Skeletal muscle tissue (tissue), 4 donors: ENCODE measurements around the gene XNDC1N. TPM values are rescaled to one million over a fixed set of nuclear protein-coding genes. Genes with fewer than 3 reads are reported as not detected.
A peak's percentile ranks its signal among the peaks of the same experiment; 100 is the strongest.

Source experiments
- H3K27ac ChIP-seq: one replicate; pipeline ENCODE4 v1.7.0; 2013; ENCODE audit warnings: mild to moderate bottlenecking, low read depth, low read length, inconsistent platforms
- H3K27me3 ChIP-seq, 3 donors: one replicate each; pipeline ENCODE4 v1.7.0; 2013; ENCODE audit warnings: low read length in 3 of 3; ENCODE audit not compliant: control insufficient read depth in 3 of 3, insufficient read depth in 3 of 3
- H3K36me3 ChIP-seq, 3 donors: one replicate each; pipeline ENCODE4 v1.7.0; 2013; ENCODE audit warnings: low read length in 3 of 3; ENCODE audit not compliant: control insufficient read depth in 3 of 3, insufficient read depth in 3 of 3
- H3K4me1 ChIP-seq, 3 donors: one replicate each; pipeline ENCODE4 v1.7.0; 2013; ENCODE audit warnings: low read length in 3 of 3, mild to moderate bottlenecking in 3 of 3; ENCODE audit not compliant: control insufficient read depth in 3 of 3, insufficient read depth in 3 of 3
- H3K4me3 ChIP-seq, 3 donors: one replicate each; pipeline ENCODE4 v1.7.0; 2013; ENCODE audit warnings: low read length in 3 of 3
- H3K9ac ChIP-seq, 3 donors: one replicate each; pipeline ENCODE4 v1.7.0; 2013; ENCODE audit warnings: low read length in 3 of 3, mild to moderate bottlenecking in 3 of 3, moderate library complexity in 2 of 3, low read depth in 1 of 3
- H3K9me3 ChIP-seq, 3 donors: one replicate each; pipeline ENCODE4 v1.7.0; 2013; ENCODE audit warnings: low read length in 3 of 3; ENCODE audit not compliant: control insufficient read depth in 3 of 3
- total RNA-seq: library from RNA; depleted of rRNA; stranded (reverse); fragments of >200 nt; gene quantifications from one replicate; pipeline ENCODE4 v1.2.3, GENCODE V29; 2014
- donor health status: Osteomylitis.

Gene XNDC1N
- total RNA-seq, 1 donor from 2014 or later, result 13.6 TPM

DNA sequence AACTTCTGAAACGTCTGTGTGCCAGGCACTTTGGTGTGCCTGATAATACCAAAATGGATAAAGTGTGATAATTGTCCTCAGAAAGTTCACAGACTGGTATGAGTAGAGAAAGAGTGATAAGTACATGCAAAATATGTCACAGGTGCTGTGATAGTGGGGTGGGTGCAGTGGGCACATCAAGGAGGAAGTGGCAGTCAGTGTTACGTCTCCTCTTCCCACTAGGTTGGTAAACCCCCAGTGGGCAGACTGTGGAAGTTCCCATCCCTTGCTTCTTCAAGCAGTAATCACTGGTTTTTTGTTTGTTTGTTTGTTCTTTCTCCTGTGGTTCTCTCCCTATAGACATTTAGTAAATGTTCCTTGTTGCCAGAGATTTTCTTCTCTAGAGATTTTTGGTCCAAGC, 5.8 kb upstream of the XNDC1N start:
- Histone ChIP-seq H3K4me3 (no peak overlapping the region), H3K4me1 (peaks cover 26 to 48% (median 45%) of the 10 kb centered on the region in 3 donors)

DNA sequence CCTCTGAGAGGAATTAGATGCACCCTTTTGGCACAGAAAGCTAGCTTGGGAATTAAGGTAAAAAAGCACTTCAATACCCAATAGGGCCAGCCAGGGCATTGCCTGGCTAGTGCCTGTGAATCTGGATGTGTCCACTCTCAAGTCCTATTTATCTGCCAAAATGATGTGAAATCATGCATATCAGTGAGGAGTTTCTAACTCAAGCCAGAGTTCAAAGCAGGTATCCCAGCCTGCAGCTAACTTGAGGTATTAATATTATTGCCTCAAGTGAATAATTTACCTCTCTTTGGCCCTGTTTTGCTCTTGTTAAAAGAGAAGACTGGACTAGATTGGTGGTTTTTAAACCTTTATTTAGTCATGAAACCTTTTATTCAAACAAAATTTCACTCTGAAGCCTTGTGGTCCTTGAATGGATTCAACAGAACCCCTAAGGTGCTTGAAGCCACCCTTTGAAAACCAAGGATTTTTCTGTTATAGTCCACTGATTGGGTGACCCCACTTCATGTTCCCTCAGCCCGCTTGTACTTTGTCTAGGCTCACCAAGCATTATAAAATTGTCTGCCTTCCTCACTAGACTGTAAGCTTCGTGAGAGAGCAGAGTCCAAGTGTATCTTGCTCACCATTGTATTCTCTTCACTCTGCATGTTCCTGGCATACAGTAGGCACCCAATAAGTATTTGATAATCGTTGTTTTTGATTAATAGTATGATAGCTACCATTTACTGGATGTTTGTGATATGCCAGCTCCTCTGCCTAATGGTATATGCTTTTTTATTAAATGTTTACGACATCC, 4.9 kb upstream of the XNDC1N start:
- H3K4me3 ChIP-seq, result no peak overlapping the region
- H3K36me3 ChIP-seq, result peaks cover 0 to 2% (median 2%) of the 10 kb centered on the region in 3 donors
- no peak overlapping the region for H3K9ac ChIP-seq
- peaks cover 26 to 48% (median 47%) of the 10 kb centered on the region in 3 donors for H3K4me1 ChIP-seq
- H3K9me3 ChIP-seq, result no peaks in the 10 kb centered on the region
- H3K27me3 ChIP-seq, result no peaks in the 10 kb centered on the region
- no peak overlapping the region for H3K27ac ChIP-seq

More for the DNA sequence above, 5.8 kb upstream of the XNDC1N start:
- Histone ChIP-seq H3K27ac (no peak overlapping the region), H3K9me3 (no peaks in the 10 kb centered on the region), H3K9ac (no peak overlapping the region), H3K36me3 (peaks cover 0 to 2% (median 0%) of the 10 kb centered on the region in 3 donors), H3K27me3 (no peaks in the 10 kb centered on the region)

DNA sequence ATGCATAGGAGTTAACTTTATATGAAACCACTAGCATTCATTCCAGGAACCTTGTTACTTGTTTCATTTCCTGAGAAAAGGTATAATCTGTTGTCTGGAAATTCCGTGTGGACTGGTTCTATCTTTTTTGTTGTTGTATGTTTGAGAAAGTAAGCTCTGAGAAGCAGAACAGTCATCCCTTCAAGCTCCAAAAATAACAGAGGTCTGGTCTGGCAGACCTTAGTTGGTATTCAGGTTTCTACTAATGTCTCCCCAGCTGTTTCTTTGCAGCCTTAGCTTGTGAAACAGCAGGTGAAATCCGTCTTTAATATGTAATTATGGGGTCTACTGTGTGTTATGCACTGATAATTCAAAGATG, 2.8 kb upstream of the XNDC1N start:
- Histone ChIP-seq H3K9me3 (no peaks in the 10 kb centered on the region), H3K4me1 (peaks cover 26 to 52% (median 46%) of the 10 kb centered on the region in 3 donors), H3K27me3 (no peaks in the 10 kb centered on the region), H3K27ac (no peak overlapping the region), H3K9ac (peak overlapping the region in 2 of 3 donors; percentile 1 to 30), H3K4me3 (peak overlapping the region in 1 of 3 donors; percentile 25), H3K36me3 (peaks cover 0 to 2% (median 0%) of the 10 kb centered on the region in 3 donors)

DNA sequence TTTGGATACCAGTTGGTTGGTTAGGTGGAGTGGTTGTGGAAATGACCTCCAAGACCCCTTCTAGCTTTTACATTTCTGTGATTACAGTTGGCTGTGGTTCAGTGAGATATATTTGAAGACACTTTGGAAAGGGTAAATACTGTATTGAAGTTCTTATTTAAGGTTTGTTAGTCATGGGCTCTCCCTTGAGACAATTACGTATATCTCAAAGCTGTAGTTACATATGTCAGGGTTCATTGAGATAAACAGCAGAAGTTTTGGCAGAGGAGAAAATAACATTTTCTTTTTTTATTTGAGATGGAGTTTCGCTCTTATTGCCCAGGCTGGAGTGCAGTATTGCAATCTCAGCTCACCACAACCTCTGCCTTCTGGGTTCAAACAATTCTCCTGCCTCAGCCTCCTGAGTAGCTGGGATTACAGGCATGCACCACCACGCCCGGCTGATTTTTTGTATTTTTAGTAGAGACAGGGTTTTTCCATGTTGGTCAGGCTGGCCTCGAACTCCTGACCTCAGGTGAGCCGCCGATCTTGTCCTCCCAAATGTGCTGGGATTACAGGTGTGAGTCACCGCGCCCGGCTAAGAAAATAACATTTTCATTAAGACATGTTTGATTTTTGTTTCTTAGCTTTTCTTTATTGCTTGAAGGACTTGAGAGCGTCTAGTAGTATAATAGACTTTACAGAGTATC, 2.3 kb upstream of the XNDC1N start:
- Histone ChIP-seq H3K36me3 (peaks cover 0 to 2% (median 0%) of the 10 kb centered on the region in 3 donors), H3K4me1 (peaks cover 26 to 52% (median 46%) of the 10 kb centered on the region in 3 donors), H3K27ac (no peak overlapping the region), H3K27me3 (no peaks in the 10 kb centered on the region), H3K9ac (peak overlapping the region in 1 of 3 donors; percentile 1), H3K4me3 (peak overlapping the region in 2 of 3 donors; percentile 99 to 100), H3K9me3 (no peaks in the 10 kb centered on the region)

DNA sequence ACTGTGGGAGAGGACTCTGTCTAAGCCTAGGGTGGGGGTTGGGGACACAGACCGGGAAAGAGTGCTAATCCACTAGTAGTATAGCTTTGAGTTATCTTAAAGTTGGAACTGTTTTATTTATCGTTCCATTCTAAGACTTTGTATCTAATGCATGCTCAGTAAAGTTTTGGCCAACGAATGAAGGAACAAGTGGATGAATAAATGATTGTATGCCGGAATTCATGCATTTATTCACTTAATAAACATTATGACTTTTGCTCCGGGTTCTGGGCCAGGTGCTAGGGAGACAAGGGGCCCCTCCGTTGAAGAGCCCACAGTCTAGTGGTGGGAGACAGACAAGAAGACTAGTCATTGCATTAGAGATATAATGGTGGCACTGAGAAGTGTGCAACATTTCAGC, 1.1 kb upstream of the XNDC1N start:
- H3K27ac ChIP-seq, result peak overlapping the region; percentile 91
- H3K27me3 ChIP-seq, result no peaks in the 10 kb centered on the region
- H3K4me3 ChIP-seq, result peak overlapping the region; percentile 97 to 100 (median 99)
- H3K9me3 ChIP-seq, result no peaks in the 10 kb centered on the region
- peak overlapping the region; percentile 85 to 97 (median 93) for H3K9ac ChIP-seq
- peaks cover 0 to 2% (median 0%) of the 10 kb centered on the region in 3 donors for H3K36me3 ChIP-seq
- H3K4me1 ChIP-seq, result peaks cover 26 to 50% (median 46%) of the 10 kb centered on the region in 3 donors

DNA sequence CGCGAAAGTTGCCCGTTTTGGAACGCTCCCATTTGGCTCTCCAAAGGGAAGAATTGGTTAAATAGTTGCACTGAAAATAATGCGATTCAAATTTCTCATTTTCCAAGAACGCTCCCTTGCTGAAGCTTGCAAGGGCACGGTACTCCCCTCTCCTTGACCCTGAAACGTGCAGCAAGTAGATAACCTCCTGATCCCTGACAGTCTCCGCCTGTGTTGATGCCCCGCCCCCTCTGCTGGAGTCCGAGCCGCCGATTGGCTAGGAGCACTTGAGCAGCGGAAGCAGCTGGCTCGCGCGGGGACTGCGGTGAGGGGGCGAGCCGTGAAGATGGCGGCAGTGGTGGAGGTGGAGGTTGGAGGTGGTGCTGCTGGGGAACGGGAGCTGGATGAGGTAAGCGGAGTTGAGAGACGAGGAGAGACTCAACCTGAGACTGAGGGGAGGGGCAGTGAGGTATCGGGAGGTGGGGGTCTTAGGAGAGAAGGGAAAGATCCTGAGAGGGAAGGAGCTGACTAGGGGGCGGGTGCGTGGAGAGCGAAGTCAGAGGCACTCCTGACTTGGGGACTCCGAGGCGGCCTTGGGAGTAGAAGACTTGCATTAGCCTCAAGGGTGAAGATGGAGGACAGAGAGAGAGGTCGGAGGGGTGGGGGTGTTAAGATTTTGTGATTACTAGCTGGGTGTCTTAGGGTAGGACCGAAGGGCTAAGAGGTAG, 496 bp upstream of the XNDC1N start, which contains the start of gene RNF121:
Gene RNF121, plus strand, starts transcription at position 310 of the 707 bp plus-strand sequence. Its CDS starts 16 bp downstream, at position 326.
- Histone ChIP-seq H3K4me3 (peak within 1 kb of the TSS; percentile 97 to 100 (median 99)), H3K9ac (peak within 1 kb of the TSS; percentile 85 to 99 (median 93)), H3K9me3 (no peaks in the 10 kb centered on the region), H3K27ac (peak within 1 kb of the TSS; percentile 91), H3K36me3 (peaks cover 0 to 2% (median 0%) of the 10 kb centered on the region in 3 donors), H3K4me1 (peaks cover 24 to 46% (median 41%) of the 10 kb centered on the region in 3 donors), H3K27me3 (no peaks in the 10 kb centered on the region)

DNA sequence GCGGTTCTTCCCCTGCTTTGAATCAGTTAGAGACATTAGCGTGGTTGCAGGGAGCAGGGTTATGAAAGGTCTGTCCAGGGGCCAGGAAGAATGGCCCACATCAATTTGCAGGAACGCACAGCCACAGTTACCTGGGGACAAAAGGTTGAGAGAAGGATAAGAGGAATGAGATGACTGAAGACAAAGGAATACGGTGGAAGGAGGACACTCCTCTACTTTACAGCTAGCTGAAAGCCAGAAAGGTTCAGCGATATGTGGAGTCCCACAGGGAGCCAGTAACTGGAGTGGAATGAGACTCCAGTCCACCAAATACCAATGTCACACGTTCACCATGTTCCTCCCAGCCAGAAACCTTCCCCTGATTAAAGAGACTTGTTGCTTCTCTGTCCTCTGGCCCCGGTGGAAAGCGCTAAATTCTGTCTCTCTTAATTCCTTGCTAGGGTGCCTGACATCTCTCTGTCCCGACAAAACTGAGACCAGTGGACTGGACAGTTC, 10.7 kb downstream of the XNDC1N start:
- Histone ChIP-seq H3K4me1 (no peaks in the 10 kb centered on the region), H3K27ac (no peak overlapping the region), H3K4me3 (no peak overlapping the region), H3K36me3 (peaks cover 16 to 44% (median 37%) of the 10 kb centered on the region in 3 donors), H3K27me3 (no peaks in the 10 kb centered on the region), H3K9me3 (no peaks in the 10 kb centered on the region), H3K9ac (no peak overlapping the region)

DNA sequence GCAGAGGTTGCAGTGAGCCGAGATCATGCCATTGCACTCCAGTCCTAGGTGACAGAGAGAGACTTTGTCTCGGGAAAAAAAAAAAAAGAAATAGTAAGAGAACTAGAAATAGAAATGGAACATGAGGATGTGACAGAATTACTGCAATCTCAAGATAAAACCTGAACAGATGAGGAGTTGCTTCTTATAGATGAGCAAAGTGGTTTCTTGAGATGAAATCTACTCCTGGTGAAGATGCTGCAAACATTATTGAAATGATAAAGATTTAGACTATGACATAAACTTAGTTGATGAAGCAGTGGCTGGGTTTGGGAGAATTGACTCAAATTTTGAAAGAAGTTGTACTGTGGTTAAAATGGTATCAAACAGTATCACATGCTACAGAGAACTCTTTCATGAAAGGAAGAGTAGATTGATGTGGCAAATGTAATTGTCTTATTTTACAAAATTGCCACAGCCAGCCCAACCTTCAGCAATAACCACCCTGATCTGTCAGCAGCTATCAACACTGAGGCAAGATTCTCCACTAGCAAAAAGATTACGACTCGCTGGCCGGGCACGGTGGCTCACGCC, 13.7 kb downstream of the XNDC1N start:
- Histone ChIP-seq H3K27ac (no peak overlapping the region), H3K4me3 (no peak overlapping the region), H3K27me3 (no peaks in the 10 kb centered on the region), H3K9me3 (no peaks in the 10 kb centered on the region), H3K9ac (no peak overlapping the region), H3K36me3 (peaks cover 16 to 43% (median 32%) of the 10 kb centered on the region in 3 donors), H3K4me1 (no peaks in the 10 kb centered on the region)

DNA sequence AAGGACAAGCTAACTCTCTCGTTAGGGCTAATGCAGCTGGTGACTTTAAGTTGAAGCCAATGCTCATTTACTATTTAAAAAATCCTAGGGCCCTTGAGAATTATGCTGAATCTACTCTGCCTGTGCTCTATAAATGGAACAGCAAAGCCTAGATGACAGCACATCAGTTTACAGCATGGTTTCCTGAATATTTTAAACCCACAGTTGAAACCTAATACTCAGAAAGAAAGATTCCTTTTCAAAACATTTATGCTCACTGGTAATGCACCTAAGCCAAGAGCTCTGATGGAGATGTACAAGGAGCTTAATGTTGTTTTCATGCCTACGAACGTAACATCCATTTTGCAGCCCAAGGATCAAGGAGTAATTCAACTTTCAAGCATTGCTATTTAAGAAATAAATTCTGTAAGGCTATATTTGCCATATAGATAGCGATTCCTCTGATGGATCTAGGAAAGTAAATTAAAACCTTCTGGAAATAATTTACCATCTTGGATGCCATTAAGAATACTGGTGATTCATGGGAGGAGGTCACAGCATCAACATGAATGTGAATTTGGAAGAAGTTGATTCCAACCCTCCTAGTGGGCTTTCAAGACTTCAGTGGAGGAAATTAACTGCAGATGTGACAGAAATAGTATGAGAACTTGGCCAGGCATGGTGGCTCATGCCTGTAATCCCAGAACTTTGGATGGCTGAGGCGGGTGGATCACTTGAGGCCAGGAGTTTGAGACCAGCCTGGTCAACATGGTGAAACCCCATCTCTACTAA, 14.5 kb downstream of the XNDC1N start:
- Histone ChIP-seq H3K27me3 (no peaks in the 10 kb centered on the region), H3K9me3 (no peaks in the 10 kb centered on the region), H3K9ac (no peak overlapping the region), H3K4me1 (no peaks in the 10 kb centered on the region), H3K4me3 (no peak overlapping the region), H3K27ac (no peak overlapping the region), H3K36me3 (peaks cover 16 to 43% (median 32%) of the 10 kb centered on the region in 3 donors)
